NCI-H1694 (cell line): ENCODE data around the gene SUMO4.
A peak's percentile ranks its signal among the peaks of the same experiment; 100 is the strongest.
"Not testable (repeated sequence)": the region's sequence is repeated elsewhere in the genome, so short reads cannot be mapped to it uniquely, and the experiment has no call there.

ENCODE experiments used
- DNase-seq: peaks from one replicate; lab custom pipeline; 2025; lab: John Stamatoyannopoulos, UW

SUMO4 gene

GRCh38 chr6:149431905-149432775, 32.1 kb downstream of the SUMO4 start:
- DNase-seq, result peak; percentile 70

- DNase-seq, result no peak
These were observed 33.3 kb downstream of the SUMO4 start for GRCh38 chr6:149433405-149433804.

GRCh38 chr6:149433881-149434280, 33.8 kb downstream of the SUMO4 start:
- no peak for DNase-seq

GRCh38 chr6:149435919-149436586, 36.0 kb downstream of the SUMO4 start:
- DNase-seq, result no peak

- DNase-seq, result no peak
These were observed 36.6 kb downstream of the SUMO4 start for GRCh38 chr6:149436647-149437046.

GRCh38 chr6:149437212-149437611, 37.1 kb downstream of the SUMO4 start:
- DNase-seq, result no peak

- DNase-seq, result no peak
These were observed 38.8 kb downstream of the SUMO4 start for GRCh38 chr6:149438855-149439254.

GRCh38 chr6:149439626-149440025, 39.6 kb downstream of the SUMO4 start:
- DNase-seq, result no peak

- no peak for DNase-seq
These were observed 40.9 kb downstream of the SUMO4 start for GRCh38 chr6:149440735-149441671.

GRCh38 chr6:149441740-149442139, 41.7 kb downstream of the SUMO4 start:
- no peak for DNase-seq

- DNase-seq, result no peak
These were observed 43.5 kb downstream of the SUMO4 start for GRCh38 chr6:149443411-149444181.

- not testable (repeated sequence) for DNase-seq
These were observed 44.5 kb downstream of the SUMO4 start for GRCh38 chr6:149444360-149445094.

- no peak for DNase-seq
These were observed 45.0 kb downstream of the SUMO4 start for GRCh38 chr6:149445095-149445466.

- no peak for DNase-seq
These were observed 45.5 kb downstream of the SUMO4 start for GRCh38 chr6:149445573-149445972.

GRCh38 chr6:149446791-149447376, 46.8 kb downstream of the SUMO4 start:
- DNase-seq, result no peak

GRCh38 chr6:149448821-149449453, 48.9 kb downstream of the SUMO4 start:
- no peak for DNase-seq

GRCh38 chr6:149449831-149450678, 50.0 kb downstream of the SUMO4 start:
- DNase-seq, result no peak
